HG02588 (cell line): ENCODE results near the gene MALT1.
"Not testable (repeated sequence)": the region's sequence is repeated elsewhere in the genome, so short reads cannot be mapped to it uniquely, and the experiment has no call there.

Source experiments
- ATAC-seq: cut with Tn5 transposase; IDR thresholded peaks from one replicate; pipeline ENCODE4 v1.9.1; 2021; ENCODE audit warnings: mild to moderate bottlenecking, moderate library complexity; ENCODE audit not compliant: unreplicated experiment

The MALT1 gene

GRCh38 chr18:58653144-58653722 lies 18.0 kb upstream of the MALT1 start:
- not testable (repeated sequence) for ATAC-seq

GRCh38 chr18:58653814-58654509 lies 17.3 kb upstream of the MALT1 start:
- ATAC-seq = no peak

GRCh38 chr18:58654896-58655614 lies 16.2 kb upstream of the MALT1 start:
- no peak for ATAC-seq

- no peak for ATAC-seq
Measured at GRCh38 chr18:58657081-58657480, 14.2 kb upstream of the MALT1 start.

- ATAC-seq = no peak
Measured at GRCh38 chr18:58657494-58657893, 13.8 kb upstream of the MALT1 start.

- no peak for ATAC-seq
Measured at GRCh38 chr18:58659691-58660090, 11.6 kb upstream of the MALT1 start.

- no peak for ATAC-seq
Measured at GRCh38 chr18:58660915-58661314, 10.3 kb upstream of the MALT1 start.

GRCh38 chr18:58661423-58661822 lies 9.8 kb upstream of the MALT1 start:
- ATAC-seq = no peak

- no peak for ATAC-seq
Measured at GRCh38 chr18:58662118-58662517, 9.1 kb upstream of the MALT1 start.

- ATAC-seq = no peak
Measured at GRCh38 chr18:58666176-58666575, 5.1 kb upstream of the MALT1 start.

GRCh38 chr18:58668211-58668610 lies 3.1 kb upstream of the MALT1 start:
- no peak for ATAC-seq

- no peak for ATAC-seq
Measured at GRCh38 chr18:58668897-58669296, 2.4 kb upstream of the MALT1 start.

- no peak for ATAC-seq
Measured at GRCh38 chr18:58669731-58670378, 1.4 kb upstream of the MALT1 start.

- ATAC-seq = no peak
Measured at GRCh38 chr18:58670404-58671110, 708 bp upstream of the MALT1 start.

GRCh38 chr18:58671632-58672564 lies 633 bp downstream of the MALT1 start:
- peak; percentile 23 for ATAC-seq

GRCh38 chr18:58674159-58674558 lies 2.9 kb downstream of the MALT1 start:
- no peak for ATAC-seq

- no peak for ATAC-seq
Measured at GRCh38 chr18:58674863-58675472, 3.7 kb downstream of the MALT1 start.

GRCh38 chr18:58676270-58676669 lies 5.0 kb downstream of the MALT1 start:
- no peak for ATAC-seq

GRCh38 chr18:58682429-58683069 lies 11.3 kb downstream of the MALT1 start:
- ATAC-seq = no peak
